ENCODE data around the gene TPSD1. TPM values are rescaled to one million over a fixed set of nuclear protein-coding genes. Genes with fewer than 3 reads are reported as not detected.

Gene TPSD1
- total and polyA plus RNA-seq, 7 experiments from 2014 or later = not detected

- Histone ChIP-seq H3K9me3 (ENCODE audit: control insufficient read depth in 2 of 3, low read length in 3 of 3) (no peaks in the 10 kb centered on the region), H3K4me3 (ENCODE audit: low read length) (no peak overlapping the region), H3K36me3 (ENCODE audit: control insufficient read depth in 2 of 3, insufficient read depth in 3 of 3, low read length in 3 of 3) (no peaks in the 10 kb centered on the region), H3K27me3 (ENCODE audit: control insufficient read depth in 2 of 2, insufficient read depth in 2 of 2, low read length in 2 of 2) (no peaks in the 10 kb centered on the region), H3K27ac (ENCODE audit: low read depth, low read length) (no peak overlapping the region), H3K4me1 (ENCODE audit: control insufficient read depth in 2 of 2, insufficient read depth in 2 of 2, low read length in 2 of 2) (no peaks in the 10 kb centered on the region)
- Mint-ChIP-seq H3K27ac (no peak overlapping the region), H3K27me3 (no peaks in the 10 kb centered on the region), H3K36me3 (no peaks in the 10 kb centered on the region), H3K4me1 (peaks cover 0 to 2% (median 0%) of the 10 kb centered on the region in 7 donors), H3K4me3 (no peak overlapping the region), H3K9me3 (no peaks in the 10 kb centered on the region)
- ChIA-PET CTCF (no interaction called here), POLR2A (no interaction called here)
- intact Hi-C loops (cut with micrococcal nuclease) = no loop called here
- DNase-seq (no peak), ATAC-seq (no peak)
Measured at GRCh38 chr16:1216296-1216619, 39.6 kb upstream of the TPSD1 start.

GRCh38 chr16:1216681-1217400 lies 39.0 kb upstream of the TPSD1 start:
- H3K27me3 ChIP-seq (ENCODE audit: control insufficient read depth in 2 of 2, insufficient read depth in 2 of 2, low read length in 2 of 2) = no peaks in the 10 kb centered on the region
- Mint-ChIP-seq H3K4me3 (no peak overlapping the region), H3K36me3 (no peaks in the 10 kb centered on the region), H3K27me3 (no peaks in the 10 kb centered on the region), H3K4me1 (peaks cover 0 to 2% (median 0%) of the 10 kb centered on the region in 7 donors), H3K27ac (no peak overlapping the region), H3K9me3 (no peaks in the 10 kb centered on the region)
- no peak overlapping the region for H3K27ac ChIP-seq (ENCODE audit: low read depth, low read length)
- DNase-seq (no peak), ATAC-seq (no peak)
- ChIA-PET POLR2A (no interaction called here), CTCF (no interaction called here)
- no peaks in the 10 kb centered on the region for H3K4me1 ChIP-seq (ENCODE audit: control insufficient read depth in 2 of 2, insufficient read depth in 2 of 2, low read length in 2 of 2)
- no peak overlapping the region for H3K4me3 ChIP-seq (ENCODE audit: low read length)
- no peaks in the 10 kb centered on the region for H3K36me3 ChIP-seq (ENCODE audit: control insufficient read depth in 2 of 3, insufficient read depth in 3 of 3, low read length in 3 of 3)
- intact Hi-C loops (cut with micrococcal nuclease) = no loop called here
- H3K9me3 ChIP-seq (ENCODE audit: control insufficient read depth in 2 of 3, low read length in 3 of 3) = no peaks in the 10 kb centered on the region

GRCh38 chr16:1217526-1217925 lies 38.3 kb upstream of the TPSD1 start:
- H3K27me3 Mint-ChIP-seq = no peaks in the 10 kb centered on the region
- Histone ChIP-seq H3K27me3 (ENCODE audit: control insufficient read depth in 2 of 2, insufficient read depth in 2 of 2, low read length in 2 of 2) (no peaks in the 10 kb centered on the region), H3K27ac (ENCODE audit: low read depth, low read length) (no peak overlapping the region), H3K4me3 (ENCODE audit: low read length) (no peak overlapping the region), H3K36me3 (ENCODE audit: control insufficient read depth in 2 of 3, insufficient read depth in 3 of 3, low read length in 3 of 3) (no peaks in the 10 kb centered on the region), H3K9me3 (ENCODE audit: control insufficient read depth in 2 of 3, low read length in 3 of 3) (no peaks in the 10 kb centered on the region), H3K4me1 (ENCODE audit: control insufficient read depth in 2 of 2, insufficient read depth in 2 of 2, low read length in 2 of 2) (no peaks in the 10 kb centered on the region)
- ATAC-seq (no peak), DNase-seq (no peak)
- H3K9me3 Mint-ChIP-seq = no peaks in the 10 kb centered on the region
- POLR2A ChIA-PET = no interaction called here
- H3K36me3 Mint-ChIP-seq = no peaks in the 10 kb centered on the region
- intact Hi-C loops (cut with micrococcal nuclease) = no loop called here
- peaks cover 0 to 2% (median 0%) of the 10 kb centered on the region in 7 donors for H3K4me1 Mint-ChIP-seq
- no peak overlapping the region for H3K4me3 Mint-ChIP-seq
- CTCF ChIA-PET = no interaction called here
- H3K27ac Mint-ChIP-seq = no peak overlapping the region

GRCh38 chr16:1218061-1218929 lies 37.6 kb upstream of the TPSD1 start:
- no peak overlapping the region for H3K4me3 ChIP-seq (ENCODE audit: low read length)
- H3K27ac ChIP-seq (ENCODE audit: low read depth, low read length) = no peak overlapping the region
- H3K36me3 ChIP-seq (ENCODE audit: control insufficient read depth in 2 of 3, insufficient read depth in 3 of 3, low read length in 3 of 3) = no peaks in the 10 kb centered on the region
- H3K4me1 Mint-ChIP-seq = peaks cover 0 to 2% (median 0%) of the 10 kb centered on the region in 7 donors
- no peaks in the 10 kb centered on the region for H3K4me1 ChIP-seq (ENCODE audit: control insufficient read depth in 2 of 2, insufficient read depth in 2 of 2, low read length in 2 of 2)
- H3K36me3 Mint-ChIP-seq = no peaks in the 10 kb centered on the region
- H3K9me3 Mint-ChIP-seq = no peaks in the 10 kb centered on the region
- no peak overlapping the region for H3K27ac Mint-ChIP-seq
- H3K9me3 ChIP-seq (ENCODE audit: control insufficient read depth in 2 of 3, low read length in 3 of 3) = no peaks in the 10 kb centered on the region
- H3K27me3 Mint-ChIP-seq = no peaks in the 10 kb centered on the region
- ChIA-PET CTCF (no interaction called here), POLR2A (no interaction called here)
- ATAC-seq = no peak
- intact Hi-C loops (cut with micrococcal nuclease) = no loop called here
- no peak overlapping the region for H3K4me3 Mint-ChIP-seq
- no peaks in the 10 kb centered on the region for H3K27me3 ChIP-seq (ENCODE audit: control insufficient read depth in 2 of 2, insufficient read depth in 2 of 2, low read length in 2 of 2)
- DNase-seq = no peak

- Mint-ChIP-seq H3K27ac (no peak overlapping the region), H3K36me3 (no peaks in the 10 kb centered on the region), H3K9me3 (no peaks in the 10 kb centered on the region), H3K27me3 (no peaks in the 10 kb centered on the region), H3K4me3 (no peak overlapping the region), H3K4me1 (peaks cover 0 to 2% (median 0%) of the 10 kb centered on the region in 7 donors)
- Histone ChIP-seq H3K9me3 (ENCODE audit: control insufficient read depth in 2 of 3, low read length in 3 of 3) (no peaks in the 10 kb centered on the region), H3K4me3 (ENCODE audit: low read length) (no peak overlapping the region), H3K27me3 (ENCODE audit: control insufficient read depth in 2 of 2, insufficient read depth in 2 of 2, low read length in 2 of 2) (no peaks in the 10 kb centered on the region), H3K36me3 (ENCODE audit: control insufficient read depth in 2 of 3, insufficient read depth in 3 of 3, low read length in 3 of 3) (no peaks in the 10 kb centered on the region), H3K27ac (ENCODE audit: low read depth, low read length) (no peak overlapping the region), H3K4me1 (ENCODE audit: control insufficient read depth in 2 of 2, insufficient read depth in 2 of 2, low read length in 2 of 2) (no peaks in the 10 kb centered on the region)
- no peak for DNase-seq
- CTCF ChIA-PET = no interaction called here
- POLR2A ChIA-PET = no interaction called here
- intact Hi-C loops (cut with micrococcal nuclease) = no loop called here
- no peak for ATAC-seq
Measured at GRCh38 chr16:1218930-1219611, 36.8 kb upstream of the TPSD1 start.

GRCh38 chr16:1220098-1220728 lies 35.7 kb upstream of the TPSD1 start:
- Mint-ChIP-seq H3K9me3 (no peaks in the 10 kb centered on the region), H3K27ac (no peak overlapping the region), H3K4me3 (no peak overlapping the region), H3K27me3 (no peaks in the 10 kb centered on the region), H3K36me3 (no peaks in the 10 kb centered on the region), H3K4me1 (peaks cover 0 to 2% (median 0%) of the 10 kb centered on the region in 7 donors)
- ATAC-seq (no peak), DNase-seq (no peak)
- Histone ChIP-seq H3K9me3 (ENCODE audit: control insufficient read depth in 2 of 3, low read length in 3 of 3) (no peaks in the 10 kb centered on the region), H3K27me3 (ENCODE audit: control insufficient read depth in 2 of 2, insufficient read depth in 2 of 2, low read length in 2 of 2) (no peaks in the 10 kb centered on the region), H3K27ac (ENCODE audit: low read depth, low read length) (no peak overlapping the region), H3K36me3 (ENCODE audit: control insufficient read depth in 2 of 3, insufficient read depth in 3 of 3, low read length in 3 of 3) (no peaks in the 10 kb centered on the region), H3K4me3 (ENCODE audit: low read length) (no peak overlapping the region), H3K4me1 (ENCODE audit: control insufficient read depth in 2 of 2, insufficient read depth in 2 of 2, low read length in 2 of 2) (no peaks in the 10 kb centered on the region)
- intact Hi-C loops (cut with micrococcal nuclease) = no loop called here
- ChIA-PET POLR2A (no interaction called here), CTCF (no interaction called here)

Data from naive thymus-derived CD4-positive, alpha-beta T cell (primary cell).